T-helper 1 cell treated with Interleukin-12 subunit alpha and Interleukin-12 subunit beta and Interleukin-4 antibody, amounts not matched to agents 30 μg/mL and 1 μg/mL, for 36 hours (primary cell): ENCODE data around the gene DPY19L3.
"Not testable (repeated sequence)": the region's sequence is repeated elsewhere in the genome, so short reads cannot be mapped to it uniquely, and the experiment has no call there.

Experiments used
- H3K27ac Mint-ChIP-seq: one replicate; pipeline ENCODE4 v1.8.0; 2021; ENCODE audit warnings: mild to moderate bottlenecking, mixed read lengths
- H3K27me3 Mint-ChIP-seq: one replicate; pipeline ENCODE4 v1.8.0; 2021; ENCODE audit warnings: low read depth, mixed read lengths
- H3K36me3 Mint-ChIP-seq: one replicate; pipeline ENCODE4 v1.8.0; 2021; ENCODE audit warnings: low read depth, mixed read lengths
- H3K4me1 Mint-ChIP-seq: one replicate; pipeline ENCODE4 v1.8.0; 2021; ENCODE audit warnings: low read depth, mixed read lengths
- H3K4me3 Mint-ChIP-seq: one replicate; pipeline ENCODE4 v1.8.0; 2021; ENCODE audit warnings: mild to moderate bottlenecking, moderate library complexity, mixed read lengths
- H3K9me3 Mint-ChIP-seq: one replicate; pipeline ENCODE4 v1.8.0; 2021; ENCODE audit warnings: mixed read lengths

Gene DPY19L3

GRCh38 chr19:32447534-32447933 lies 42.0 kb downstream of the DPY19L3 start:
- not testable (repeated sequence) for H3K9me3 Mint-ChIP-seq, H3K4me3 Mint-ChIP-seq, H3K27me3 Mint-ChIP-seq, H3K27ac Mint-ChIP-seq, H3K4me1 Mint-ChIP-seq, H3K36me3 Mint-ChIP-seq

DNA sequence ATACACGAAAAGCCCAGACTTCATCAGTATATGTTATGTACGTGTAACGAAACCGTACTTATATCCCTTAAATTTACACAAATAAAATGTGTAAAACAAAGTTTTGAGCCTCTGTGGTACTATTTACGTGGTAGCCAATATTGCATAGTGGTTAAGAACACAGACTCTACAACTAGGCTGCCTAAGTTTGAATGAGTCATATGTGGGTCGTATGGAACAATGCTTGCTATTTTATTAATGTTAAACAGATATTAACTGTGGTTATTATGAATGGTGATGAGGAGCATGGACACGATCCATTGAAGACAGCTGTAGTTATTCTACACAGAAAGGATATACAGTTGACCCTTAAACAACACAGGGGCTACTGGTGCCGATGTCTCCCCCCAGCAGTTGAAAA lies 42.5 kb downstream of the DPY19L3 start:
- no peak overlapping the region for H3K4me3 Mint-ChIP-seq

GRCh38 chr19:32450217-32450616 lies 44.6 kb downstream of the DPY19L3 start:
- Mint-ChIP-seq H3K27ac (no peak overlapping the region), H3K9me3 (no peaks in the 10 kb centered on the region), H3K27me3 (no peaks in the 10 kb centered on the region), H3K36me3 (no peaks in the 10 kb centered on the region), H3K4me3 (no peak overlapping the region), H3K4me1 (no peaks in the 10 kb centered on the region)

More for the DNA sequence above, 42.5 kb downstream of the DPY19L3 start:
- Mint-ChIP-seq H3K4me1 (no peaks in the 10 kb centered on the region), H3K27ac (no peak overlapping the region), H3K27me3 (no peaks in the 10 kb centered on the region), H3K36me3 (no peaks in the 10 kb centered on the region), H3K9me3 (no peaks in the 10 kb centered on the region)

DNA sequence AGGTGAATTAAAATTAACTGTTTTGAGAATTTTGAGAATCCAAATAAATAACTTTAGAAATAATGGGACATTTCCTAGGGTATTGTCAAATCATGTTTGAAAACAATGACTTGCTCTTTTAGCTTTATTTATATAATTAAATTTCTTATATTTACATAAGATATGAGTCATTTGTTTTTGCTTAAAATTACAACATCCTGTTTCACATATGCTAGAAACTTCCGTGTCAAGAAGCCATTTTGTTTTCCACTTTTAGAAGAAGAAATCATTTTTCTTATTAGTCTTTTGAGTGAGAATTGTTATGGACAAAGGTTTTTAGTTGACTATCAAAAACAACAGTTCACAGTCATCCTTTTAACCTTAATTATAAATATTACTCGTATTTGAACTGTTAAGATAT lies 48.2 kb downstream of the DPY19L3 start:
- H3K4me1 Mint-ChIP-seq = peaks cover 6% of the 10 kb centered on the region
- no peaks in the 10 kb centered on the region for H3K9me3 Mint-ChIP-seq
- no peaks in the 10 kb centered on the region for H3K27me3 Mint-ChIP-seq
- no peak overlapping the region for H3K27ac Mint-ChIP-seq
- no peak overlapping the region for H3K4me3 Mint-ChIP-seq
- H3K36me3 Mint-ChIP-seq = peaks cover 3% of the 10 kb centered on the region

DNA sequence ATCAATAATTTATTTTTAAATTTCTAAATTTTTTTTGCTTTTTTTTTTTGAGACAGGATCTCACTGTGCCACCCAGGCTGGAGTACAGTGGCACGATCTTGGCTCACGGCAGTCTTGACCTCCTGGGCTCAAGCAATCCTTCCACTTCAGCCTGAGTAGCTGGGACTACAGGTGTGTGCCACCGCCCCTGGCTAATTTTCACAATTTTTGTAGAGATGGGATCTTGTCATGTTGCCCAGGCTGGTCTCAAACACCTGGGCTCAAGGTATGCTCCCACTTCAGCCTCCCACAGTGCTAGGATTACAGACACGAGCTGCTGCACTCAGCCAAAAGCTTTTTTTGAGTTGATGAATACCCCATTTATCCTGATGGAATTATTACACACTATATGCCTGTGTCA lies 50.8 kb downstream of the DPY19L3 start:
- Mint-ChIP-seq H3K36me3 (peaks cover 3% of the 10 kb centered on the region), H3K4me3 (no peak overlapping the region), H3K4me1 (peaks cover 11% of the 10 kb centered on the region), H3K27ac (no peak overlapping the region), H3K27me3 (no peaks in the 10 kb centered on the region), H3K9me3 (no peaks in the 10 kb centered on the region)

- H3K4me1 Mint-ChIP-seq = peaks cover 11% of the 10 kb centered on the region
- H3K9me3 Mint-ChIP-seq = no peaks in the 10 kb centered on the region
- peaks cover 3% of the 10 kb centered on the region for H3K36me3 Mint-ChIP-seq
- H3K4me3 Mint-ChIP-seq = no peak overlapping the region
- no peaks in the 10 kb centered on the region for H3K27me3 Mint-ChIP-seq
- no peak overlapping the region for H3K27ac Mint-ChIP-seq
These were observed 52.1 kb downstream of the DPY19L3 start for GRCh38 chr19:32457571-32458158.

- Mint-ChIP-seq H3K36me3 (peaks cover 3% of the 10 kb centered on the region), H3K27ac (peak overlapping the region; percentile 31), H3K4me1 (peaks cover 11% of the 10 kb centered on the region), H3K27me3 (no peaks in the 10 kb centered on the region), H3K4me3 (no peak overlapping the region), H3K9me3 (no peaks in the 10 kb centered on the region)
These were observed 53.0 kb downstream of the DPY19L3 start for GRCh38 chr19:32458500-32459123.

GRCh38 chr19:32459204-32459865 lies 53.8 kb downstream of the DPY19L3 start:
- Mint-ChIP-seq H3K27me3 (no peaks in the 10 kb centered on the region), H3K36me3 (peaks cover 3% of the 10 kb centered on the region), H3K4me1 (peaks cover 11% of the 10 kb centered on the region), H3K9me3 (no peaks in the 10 kb centered on the region), H3K27ac (no peak overlapping the region), H3K4me3 (no peak overlapping the region)

DNA sequence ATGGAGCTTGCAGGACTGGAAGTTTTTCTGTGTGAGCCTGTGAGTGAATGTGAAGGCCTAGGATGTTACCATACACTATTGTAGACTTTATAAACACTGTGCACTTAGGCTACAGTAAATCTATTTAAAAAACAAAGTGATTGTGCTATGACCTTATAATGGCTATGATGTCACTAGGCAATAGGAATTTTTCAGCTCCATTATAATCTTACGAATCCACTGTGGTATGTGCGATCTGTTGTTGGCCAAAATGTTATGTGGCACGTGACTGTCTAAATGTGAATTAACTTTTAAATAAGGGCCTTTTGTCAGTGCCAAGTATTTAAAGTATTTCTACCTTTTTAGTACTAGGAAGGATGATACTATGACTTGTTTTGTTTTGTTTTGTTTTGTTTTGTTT lies 54.9 kb downstream of the DPY19L3 start:
- H3K4me3 Mint-ChIP-seq = no peak overlapping the region
- H3K36me3 Mint-ChIP-seq = peaks cover 3% of the 10 kb centered on the region
- peaks cover 11% of the 10 kb centered on the region for H3K4me1 Mint-ChIP-seq
- H3K9me3 Mint-ChIP-seq = no peaks in the 10 kb centered on the region
- no peak overlapping the region for H3K27ac Mint-ChIP-seq
- no peaks in the 10 kb centered on the region for H3K27me3 Mint-ChIP-seq

GRCh38 chr19:32464279-32464678 lies 58.7 kb downstream of the DPY19L3 start:
- Mint-ChIP-seq H3K4me1 (peaks cover under 1% of the 10 kb centered on the region), H3K27me3 (no peaks in the 10 kb centered on the region), H3K9me3 (no peaks in the 10 kb centered on the region), H3K27ac (no peak overlapping the region), H3K4me3 (no peak overlapping the region), H3K36me3 (no peaks in the 10 kb centered on the region)

- Mint-ChIP-seq H3K4me3 (no peak overlapping the region), H3K4me1 (no peaks in the 10 kb centered on the region), H3K27ac (no peak overlapping the region), H3K9me3 (no peaks in the 10 kb centered on the region), H3K36me3 (no peaks in the 10 kb centered on the region), H3K27me3 (no peaks in the 10 kb centered on the region)
These were observed 59.6 kb downstream of the DPY19L3 start for GRCh38 chr19:32465176-32465575.

DNA sequence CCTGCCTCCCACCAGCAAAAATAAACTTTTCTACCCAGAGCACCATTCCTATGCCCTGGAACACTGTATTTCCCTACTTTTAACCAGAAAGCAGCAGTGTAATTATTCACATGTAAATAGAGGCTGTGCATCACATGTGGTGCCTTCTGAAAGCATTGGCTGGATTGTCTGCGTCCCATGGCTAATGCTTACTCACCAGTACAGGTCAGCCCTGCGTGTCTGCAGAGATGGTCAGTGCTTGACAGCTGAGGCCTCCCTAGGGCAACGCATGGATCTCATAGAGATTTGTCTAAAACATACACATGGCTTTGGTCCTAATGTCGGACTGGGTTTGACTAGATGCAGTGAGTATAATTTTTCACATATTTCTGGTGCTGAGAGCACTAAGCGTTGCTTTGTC lies 64.2 kb downstream of the DPY19L3 start:
- peaks cover 4% of the 10 kb centered on the region for H3K4me1 Mint-ChIP-seq
- no peak overlapping the region for H3K4me3 Mint-ChIP-seq
- H3K27me3 Mint-ChIP-seq = no peaks in the 10 kb centered on the region
- no peak overlapping the region for H3K27ac Mint-ChIP-seq
- no peaks in the 10 kb centered on the region for H3K36me3 Mint-ChIP-seq
- H3K9me3 Mint-ChIP-seq = no peaks in the 10 kb centered on the region

DNA sequence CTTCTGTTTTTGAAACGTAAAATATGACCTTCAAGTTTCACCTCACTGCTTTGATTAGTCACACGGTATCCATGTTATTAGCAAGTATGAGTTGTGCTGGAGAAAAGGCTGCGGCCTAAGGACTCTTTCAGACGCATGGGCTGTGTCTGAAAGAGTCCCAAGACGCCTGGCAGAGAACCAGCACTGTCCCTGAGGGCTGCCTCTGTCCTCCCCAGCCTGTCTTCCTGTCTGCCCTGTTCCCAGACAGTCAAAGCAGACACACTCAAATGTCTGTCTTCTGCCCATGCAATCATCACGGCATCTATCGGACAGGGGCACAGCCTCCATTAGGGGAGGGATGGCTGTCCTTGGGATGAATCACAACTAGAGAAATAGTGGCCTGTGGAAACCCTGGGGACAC lies 65.5 kb downstream of the DPY19L3 start:
- H3K4me1 Mint-ChIP-seq = peaks cover 4% of the 10 kb centered on the region
- no peaks in the 10 kb centered on the region for H3K27me3 Mint-ChIP-seq
- no peaks in the 10 kb centered on the region for H3K9me3 Mint-ChIP-seq
- H3K4me3 Mint-ChIP-seq = no peak overlapping the region
- H3K36me3 Mint-ChIP-seq = no peaks in the 10 kb centered on the region
- H3K27ac Mint-ChIP-seq = no peak overlapping the region

DNA sequence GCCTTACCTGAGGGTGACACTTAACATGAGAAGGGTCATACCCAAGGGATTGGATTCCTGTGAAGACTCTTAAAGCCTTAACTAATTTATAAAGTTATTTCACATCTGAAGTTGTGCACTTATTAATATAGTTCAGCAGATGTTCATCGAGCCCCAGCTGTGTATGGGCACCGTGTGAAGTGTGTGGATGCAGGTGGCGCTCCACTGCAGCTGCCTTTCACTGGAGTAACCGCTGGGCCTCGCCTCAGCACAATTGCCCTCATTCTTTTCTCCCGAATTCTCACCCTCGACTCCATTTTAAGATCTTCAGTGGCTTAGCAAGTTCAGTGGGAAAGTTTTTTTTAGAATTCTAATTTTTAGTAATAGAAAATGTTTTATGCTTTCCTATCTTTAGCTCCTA lies 66.2 kb downstream of the DPY19L3 start:
- no peaks in the 10 kb centered on the region for H3K36me3 Mint-ChIP-seq

More for the DNA sequence above, 66.2 kb downstream of the DPY19L3 start:
- no peak overlapping the region for H3K27ac Mint-ChIP-seq
- H3K9me3 Mint-ChIP-seq = no peaks in the 10 kb centered on the region
- no peaks in the 10 kb centered on the region for H3K27me3 Mint-ChIP-seq
- H3K4me3 Mint-ChIP-seq = no peak overlapping the region
- peaks cover 4% of the 10 kb centered on the region for H3K4me1 Mint-ChIP-seq
